ENCODE measurements around the gene TINCR. TPM values are rescaled to one million over a fixed set of nuclear protein-coding genes. Genes with fewer than 3 reads are reported as not detected.

Gene TINCR
- total RNA-seq, 1 experiment from 2014 or later = 0.17 TPM

DNA sequence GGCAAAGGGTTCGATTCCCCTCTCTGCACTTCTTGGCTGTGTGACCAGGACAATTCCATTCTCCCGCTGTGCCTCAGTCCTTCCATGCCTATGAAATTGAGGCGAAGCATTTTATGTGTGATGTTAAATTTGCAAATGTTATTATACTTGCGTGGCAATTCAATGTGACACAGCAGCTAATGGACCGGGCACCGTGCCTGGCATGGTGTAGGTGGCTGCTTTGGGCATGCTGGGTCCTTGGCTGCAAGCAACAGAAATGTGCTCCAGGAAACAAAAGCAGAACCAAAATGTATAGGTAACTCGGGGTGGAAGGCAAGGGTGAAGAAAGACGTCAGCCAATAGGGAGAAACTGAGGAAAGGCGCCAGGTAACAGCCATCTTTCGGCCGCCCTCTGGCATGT, 37.1 kb downstream of the TINCR start:
- H3K27me3 Mint-ChIP-seq (ENCODE audit: low read depth) = peaks cover 78% of the 10 kb centered on the region
- no peak overlapping the region for H4K91ac ChIP-seq (ENCODE audit: insufficient read length, low read depth, low read length)
- H3K9me3 ChIP-seq (ENCODE audit: control insufficient read depth, low read depth, low read length) = peaks cover 7% of the 10 kb centered on the region
- H3K27me3 ChIP-seq (ENCODE audit: insufficient read depth, low read length) = no peaks in the 10 kb centered on the region
- H3K27ac ChIP-seq (ENCODE audit: insufficient read length, low read depth, low read length) = no peak overlapping the region
- no peak overlapping the region for H3K14ac ChIP-seq (ENCODE audit: insufficient read depth, low read length)
- no peak overlapping the region for H3K56ac ChIP-seq (ENCODE audit: insufficient read length, low read depth, low read length)
- no peaks in the 10 kb centered on the region for H4K20me1 ChIP-seq (ENCODE audit: control insufficient read depth, insufficient read depth, insufficient read length)
- H3K4ac ChIP-seq (ENCODE audit: low read depth, low read length) = no peak overlapping the region
- WGBS (ENCODE audit: extremely low coverage, insufficient read length, low lambda C conversion rate) = no CpG with 5 or more reads among the region's 11 CpGs
- no peak overlapping the region for H2AFZ ChIP-seq (ENCODE audit: low read length)
- no peak overlapping the region for H2BK12ac ChIP-seq (ENCODE audit: insufficient read length, low read depth, low read length)
- H3K4me3 Mint-ChIP-seq = no peak overlapping the region
- H3K27ac Mint-ChIP-seq = no peak overlapping the region; a peak in 2 of 7 replicates
- no peak overlapping the region for H3K23ac ChIP-seq (ENCODE audit: insufficient read length, low read depth, low read length)
- no peak overlapping the region for H2BK15ac ChIP-seq (ENCODE audit: low read depth, low read length)
- peaks cover 0 to 16% of the 10 kb centered on the region in 2 experiments; a peak in 2 of 4 replicates for H3K4me1 Mint-ChIP-seq
- H2BK120ac ChIP-seq (ENCODE audit: low read depth, low read length, poor library complexity, severe bottlenecking) = no peak overlapping the region
- no peaks in the 10 kb centered on the region for H3K79me1 ChIP-seq (ENCODE audit: insufficient read depth, low read depth, low read length, poor library complexity, severe bottlenecking)
- no peak overlapping the region for H2AK5ac ChIP-seq (ENCODE audit: insufficient read length, low read length)
- H3K79me2 ChIP-seq (ENCODE audit: insufficient read depth, low read length) = no peaks in the 10 kb centered on the region
- H3K9ac ChIP-seq (ENCODE audit: extremely low read depth, insufficient read length, low read length) = no peak overlapping the region
- H3K18ac ChIP-seq (ENCODE audit: insufficient read length, low read depth, low read length) = no peak overlapping the region
- no peak for DNase-seq
- no peak overlapping the region for H3T11ph ChIP-seq (ENCODE audit: low read length)
- H3K36me3 Mint-ChIP-seq (ENCODE audit: insufficient read depth in 1 of 3, low read depth in 3 of 3) = peaks cover 5 to 12% (median 8%) of the 10 kb centered on the region in 3 experiments
- no peaks in the 10 kb centered on the region for H3K4me1 ChIP-seq (ENCODE audit: insufficient read depth, low read length)
- no peak overlapping the region for H4K8ac ChIP-seq (replicated peaks; ENCODE audit: insufficient read length, low read depth, low read length)
- no peak overlapping the region for H4K5ac ChIP-seq (ENCODE audit: insufficient read length, low read depth, low read length)
- H3K9me3 Mint-ChIP-seq = peaks cover 22 to 28% of the 10 kb centered on the region in 2 experiments
- H3K4me2 ChIP-seq (ENCODE audit: insufficient read depth, insufficient read length, low read length) = no peak overlapping the region
- TF ChIP-seq, protein P1, sequence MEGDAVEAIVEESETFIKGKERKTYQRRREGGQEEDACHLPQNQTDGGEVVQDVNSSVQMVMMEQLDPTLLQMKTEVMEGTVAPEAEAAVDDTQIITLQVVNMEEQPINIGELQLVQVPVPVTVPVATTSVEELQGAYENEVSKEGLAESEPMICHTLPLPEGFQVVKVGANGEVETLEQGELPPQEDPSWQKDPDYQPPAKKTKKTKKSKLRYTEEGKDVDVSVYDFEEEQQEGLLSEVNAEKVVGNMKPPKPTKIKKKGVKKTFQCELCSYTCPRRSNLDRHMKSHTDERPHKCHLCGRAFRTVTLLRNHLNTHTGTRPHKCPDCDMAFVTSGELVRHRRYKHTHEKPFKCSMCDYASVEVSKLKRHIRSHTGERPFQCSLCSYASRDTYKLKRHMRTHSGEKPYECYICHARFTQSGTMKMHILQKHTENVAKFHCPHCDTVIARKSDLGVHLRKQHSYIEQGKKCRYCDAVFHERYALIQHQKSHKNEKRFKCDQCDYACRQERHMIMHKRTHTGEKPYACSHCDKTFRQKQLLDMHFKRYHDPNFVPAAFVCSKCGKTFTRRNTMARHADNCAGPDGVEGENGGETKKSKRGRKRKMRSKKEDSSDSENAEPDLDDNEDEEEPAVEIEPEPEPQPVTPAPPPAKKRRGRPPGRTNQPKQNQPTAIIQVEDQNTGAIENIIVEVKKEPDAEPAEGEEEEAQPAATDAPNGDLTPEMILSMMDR (conservative IDR thresholded peaks at IDR 0.05) = no peak
- H2BK5ac ChIP-seq (ENCODE audit: insufficient read length, low read length) = no peak overlapping the region
- no peaks in the 10 kb centered on the region for H3K23me2 ChIP-seq (ENCODE audit: insufficient read length, low read depth, low read length, poor library complexity, severe bottlenecking)
- H2BK20ac ChIP-seq (ENCODE audit: low read depth, low read length, poor library complexity, severe bottlenecking) = no peak overlapping the region
